ENCODE data around the gene BTN2A1. TPM values are rescaled to one million over a fixed set of nuclear protein-coding genes. Genes with fewer than 3 reads are reported as not detected.

The BTN2A1 gene
- total and polyA plus RNA-seq, 10 of the 15 experiments (the other 5 are each of a cell fraction or from before 2014, with no cell fraction given), result 8.2 to 28.0 (median 15.8) TPM

GRCh38 chr6:26516481-26517427 is 59.0 kb downstream of the BTN2A1 start:
- no peak overlapping the region for H3K27ac ChIP-seq (ENCODE audit: control insufficient read depth, insufficient read depth)
- intact Hi-C loops (cut with micrococcal nuclease; ENCODE audit: unreplicated experiment) (no loop called here), in situ Hi-C loops (cut with MboI) (no loop called here)
- ATAC-seq (no peak), FAIRE-seq (no peak), DNase-seq (ENCODE audit: low read depth, low spot score) (no peak)
- H3K79me2 ChIP-seq (ENCODE audit: control insufficient read depth, insufficient read depth, low read length), result no peaks in the 10 kb centered on the region
- POLR2A ChIA-PET, result interaction anchor here (0.7 to 0.8 kb wide), 2 partner anchors 13 to 130 kb away, joined by 3 to 6 read pairs; no protein-coding TSS in a partner anchor
- CTCF ChIA-PET, result no interaction called here
- H2AFZ ChIP-seq (ENCODE audit: control insufficient read depth, low read depth, low read length), result no peak overlapping the region
- SMC1A ChIA-PET (ENCODE audit: uncharacterized antibody, unreplicated experiment), result interaction anchor here (0.8 to 1.8 kb wide), 3 partner anchors 13 to 55 kb away, joined by 3 to 8 read pairs (median 3); no protein-coding TSS in a partner anchor
- BruUV-seq (replicated peaks), result no TSS peak
- H3K9ac ChIP-seq (ENCODE audit: control insufficient read depth, insufficient read depth, low read length), result no peak overlapping the region
- no peaks in the 10 kb centered on the region for H3K9me3 ChIP-seq (replicated peaks; ENCODE audit: control insufficient read depth, insufficient read depth, low read length)
- no peak overlapping the region for H3K4me2 ChIP-seq (ENCODE audit: control insufficient read depth, insufficient read depth)
- 95% methylated on average over 9 of the region's 9 CpGs for WGBS (ENCODE audit: insufficient coverage, insufficient replicate concordance, low lambda C conversion rate, missing lambda C conversion rate)
- H3K27me3 ChIP-seq (replicated peaks in 1 of 2; ENCODE audit: control insufficient read depth in 2 of 2, insufficient read depth in 2 of 2, low read length in 1 of 2), result no peaks in the 10 kb centered on the region
- RAD21 ChIA-PET (ENCODE audit: unreplicated experiment), result no interaction called here
- H3K4me1 ChIP-seq (ENCODE audit: control insufficient read depth, insufficient read depth, low read length), result peaks cover 6% of the 10 kb centered on the region
- H3K4me3 ChIP-seq, result no peak overlapping the region
- no peaks in the 10 kb centered on the region for H4K20me1 ChIP-seq (ENCODE audit: control insufficient read depth, insufficient read depth)
- no peaks in the 10 kb centered on the region for H3K36me3 ChIP-seq (ENCODE audit: control insufficient read depth in 2 of 2, insufficient read depth in 2 of 2, low read length in 1 of 2)
- no peak for TF ChIP-seq SKIL (IDR thresholded peaks at IDR 0.05; ENCODE audit: low read depth, poor library complexity, severe bottlenecking)
- TF ChIP-seq CTCF (IDR thresholded peaks at IDR 0.05 in 2 of 3, conservative IDR thresholded peaks at IDR 0.05 in 1 of 3; ENCODE audit: control insufficient read depth in 2 of 3, extremely low read depth in 1 of 3, insufficient read depth in 1 of 3, low read depth in 3 of 3, low read length in 3 of 3), result no peak
- no peak for TF ChIP-seq FOS (IDR thresholded peaks at IDR 0.05; ENCODE audit: borderline replicate concordance, extremely low read depth, insufficient read length)
- no peak for TF ChIP-seq ZNF274 (IDR thresholded peaks at IDR 0.05; ENCODE audit: insufficient read depth, insufficient read length)
- TF ChIP-seq ZNF384 (IDR thresholded peaks at IDR 0.05; ENCODE audit: borderline replicate concordance, low read depth, low read length), result no peak
- TF ChIP-seq SUZ12 (IDR thresholded peaks at IDR 0.05; ENCODE audit: unreplicated experiment), result no peak
- no peak for TF ChIP-seq IKZF2 (IDR thresholded peaks at IDR 0.05)
- TF ChIP-seq FOXK2 (IDR thresholded peaks at IDR 0.05), result no peak
- TF ChIP-seq BHLHE40 (IDR thresholded peaks at IDR 0.05; ENCODE audit: borderline replicate concordance in 1 of 2, low read depth in 2 of 2, low read length in 1 of 2), result no peak
- TF ChIP-seq ZBED1 (IDR thresholded peaks at IDR 0.05; ENCODE audit: borderline replicate concordance), result no peak
- no peak for TF ChIP-seq EED (IDR thresholded peaks at IDR 0.05; ENCODE audit: low read depth)
- no peak for TF ChIP-seq JUND (IDR thresholded peaks at IDR 0.05; ENCODE audit: low read depth, low read length)
- no peak for TF ChIP-seq IRF4 (IDR thresholded peaks at IDR 0.05; ENCODE audit: low read depth, low read length)
- no peak for TF ChIP-seq USF1 (IDR thresholded peaks at IDR 0.05; ENCODE audit: borderline replicate concordance, extremely low read length, insufficient read depth, low read depth, low read length)
- TF ChIP-seq ZNF207 (IDR thresholded peaks at IDR 0.05; ENCODE audit: borderline replicate concordance), result no peak
- TF ChIP-seq SMC3 (IDR thresholded peaks at IDR 0.05; ENCODE audit: borderline replicate concordance, low read length), result no peak
- TF ChIP-seq SMAD5 (IDR thresholded peaks at IDR 0.05; ENCODE audit: low read depth), result no peak

Data from GM12878 (cell line).